Common myeloid progenitor, CD34-positive (primary cell): ENCODE data around the gene DAPL1.

Experiments
- CTCF ChIA-PET: fragments of 350-600 bp; sonication (Branson Sonifier 250); formaldehyde crosslinking; loops from one replicate; lab custom pipeline; 2021; ENCODE audit warnings: antibody characterized with exemption; lab: Charles Lee
- POLR2A ChIA-PET: fragments of 350-600 bp; sonication (Branson Sonifier 250); formaldehyde crosslinking; loops from one replicate; lab custom pipeline; 2021; ENCODE audit warnings: antibody characterized with exemption; lab: Charles Lee
- DNase-seq, 3 donors: peaks; one replicate each; pipeline versions ENCODE4 v3.0.0 to v3.0.0-alpha.2; 2013
- H3K27ac ChIP-seq, 2 experiments: 1 replicate in 1 of 2; 2 replicates in 1 of 2; pipeline ENCODE4 v1.7.0; 2013; ENCODE audit warnings: inconsistent platforms in 2 of 2, low read length in 2 of 2, mild to moderate bottlenecking in 2 of 2, low read depth in 1 of 2, moderate library complexity in 1 of 2; ENCODE audit not compliant: severe bottlenecking in 2 of 2, insufficient read depth in 1 of 2, poor library complexity in 1 of 2
- H3K27me3 ChIP-seq, 5 experiments: replicated peaks in 2 of 5; 1 replicate in 3 of 5; 2 replicates in 2 of 5; pipeline versions ENCODE4 v1.6.1 to v1.7.0; 2013; ENCODE audit warnings: low read length in 4 of 5, mild to moderate bottlenecking in 2 of 5, moderate library complexity in 2 of 5, inconsistent platforms in 1 of 5; ENCODE audit not compliant: insufficient read depth in 5 of 5, control insufficient read depth in 4 of 5
- H3K36me3 ChIP-seq, 4 experiments: 1 replicate in 2 of 4; 2 replicates in 2 of 4; pipeline versions ENCODE4 v1.6.1 to v1.7.0; 2013; ENCODE audit warnings: low read length in 3 of 4, control low read depth in 1 of 4, mild to moderate bottlenecking in 1 of 4; ENCODE audit not compliant: control insufficient read depth in 4 of 4, insufficient read depth in 4 of 4
- H3K4me1 ChIP-seq, 4 experiments: 1 replicate in 3 of 4; 2 replicates in 1 of 4; pipeline versions ENCODE4 v1.6.1 to v1.7.1; 2013; ENCODE audit warnings: low read length in 3 of 4, mild to moderate bottlenecking in 3 of 4, control low read depth in 1 of 4, inconsistent platforms in 1 of 4, moderate library complexity in 1 of 4; ENCODE audit not compliant: control insufficient read depth in 4 of 4, insufficient read depth in 4 of 4; ENCODE audit errors: control extremely low read depth in 1 of 4
- H3K4me3 ChIP-seq, 7 experiments: 1 replicate in 4 of 7; 2 replicates in 3 of 7; pipeline versions ENCODE4 v1.5.1 to v1.7.0; 2013; ENCODE audit warnings: mild to moderate bottlenecking in 7 of 7, low read length in 6 of 7, moderate library complexity in 6 of 7, inconsistent platforms in 2 of 7, low read depth in 2 of 7, control low read depth in 1 of 7; ENCODE audit not compliant: insufficient read depth in 4 of 7, control insufficient read depth in 1 of 7; ENCODE audit errors: extremely low read depth in 1 of 7
- H3K9me3 ChIP-seq, 5 experiments: 1 replicate in 4 of 5; 2 replicates in 1 of 5; pipeline versions ENCODE4 v1.6.1 to v1.7.1; 2013; ENCODE audit warnings: low read length in 4 of 5, mild to moderate bottlenecking in 2 of 5, inconsistent platforms in 1 of 5, low read depth in 1 of 5, moderate library complexity in 1 of 5; ENCODE audit not compliant: control insufficient read depth in 4 of 5, insufficient read depth in 2 of 5; ENCODE audit errors: control extremely low read depth in 1 of 5
- WGBS: methylation state at CpG from one replicate; pipeline ENCODE4 v1.1.5; 2013; ENCODE audit not compliant: insufficient coverage; 5-methylcytosine and 5-hydroxymethylcytosine counted together

Gene DAPL1

DNA sequence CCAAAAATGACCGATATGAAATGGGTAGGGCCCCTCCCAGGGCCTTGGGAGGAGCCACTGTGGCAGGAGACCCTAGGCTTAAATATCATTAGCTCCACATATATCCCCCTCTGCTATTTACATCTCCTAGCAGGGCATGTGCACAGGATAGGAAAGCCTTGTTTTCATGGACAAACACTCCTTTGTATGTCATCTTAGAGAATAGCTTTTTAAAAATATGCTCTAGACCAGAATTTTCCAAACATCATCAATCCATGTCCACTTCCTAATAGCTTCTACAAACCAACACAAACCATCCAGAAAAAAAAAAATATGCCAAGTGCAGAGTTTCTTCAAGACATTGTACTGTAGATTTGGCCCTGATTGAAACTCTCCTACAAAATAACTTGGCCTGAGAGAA is 10.8 kb downstream of the DAPL1 start:
- no peaks in the 10 kb centered on the region for H3K4me1 ChIP-seq
- no peaks in the 10 kb centered on the region for H3K36me3 ChIP-seq
- no peaks in the 10 kb centered on the region for H3K27me3 ChIP-seq
- no peaks in the 10 kb centered on the region for H3K9me3 ChIP-seq
- no peak overlapping the region for H3K4me3 ChIP-seq
- DNase-seq: no peak
- ChIA-PET POLR2A (no interaction called here), CTCF (no interaction called here)
- no peak overlapping the region for H3K27ac ChIP-seq
- no CpG with 5 or more reads among the region's 1 CpG for WGBS

DNA sequence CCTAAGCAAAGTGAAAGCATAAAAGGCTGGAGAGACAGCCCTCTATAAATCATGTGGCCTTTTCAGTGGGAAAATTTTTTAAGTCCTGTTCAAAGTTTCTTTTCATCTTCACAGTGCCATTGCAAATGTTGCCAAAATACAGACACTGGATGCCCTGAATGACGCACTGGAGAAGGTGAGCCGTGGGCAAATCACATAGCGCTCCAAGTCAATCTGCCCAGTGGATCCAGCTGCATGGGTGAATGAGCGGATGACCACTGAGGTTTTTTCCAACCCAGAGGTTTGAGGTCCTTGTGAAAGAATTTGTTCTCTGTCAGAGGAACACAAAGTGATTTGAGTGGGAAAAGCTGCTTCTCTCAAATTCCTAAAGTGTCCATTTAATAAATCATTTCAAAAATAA is 11.8 kb downstream of the DAPL1 start:
- CTCF ChIA-PET: interaction anchor here (1.5 kb wide), 1 partner anchor 53 kb away, joined by 5 read pairs; no protein-coding TSS in a partner anchor

DNA sequence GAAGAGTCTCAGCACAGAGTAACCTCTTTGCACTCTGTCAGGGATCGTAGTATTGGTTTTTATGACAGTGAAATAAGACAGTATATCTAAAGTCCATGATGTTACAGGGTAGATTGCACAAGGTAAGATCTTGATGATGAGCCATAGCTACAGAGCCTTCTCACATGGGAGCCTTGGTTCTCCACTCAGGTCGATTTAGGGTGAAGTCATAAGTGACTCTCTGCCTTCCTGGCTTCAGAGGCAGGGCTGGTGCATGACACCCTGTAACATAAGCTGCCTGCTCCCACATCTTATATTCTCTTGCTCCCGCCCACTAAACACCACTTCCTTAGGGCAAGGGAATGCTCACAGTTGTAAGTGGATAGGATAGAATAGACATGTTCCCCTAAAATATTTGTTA is 13.3 kb downstream of the DAPL1 start:
- DNase-seq: no peak
- no peaks in the 10 kb centered on the region for H3K9me3 ChIP-seq
- WGBS: 80% methylated on average over 1 of the region's 3 CpGs
- H3K4me1 ChIP-seq: no peaks in the 10 kb centered on the region
- H3K36me3 ChIP-seq: no peaks in the 10 kb centered on the region
- ChIA-PET POLR2A (no interaction called here), CTCF (interaction anchor here (1.5 kb wide), 1 partner anchor 54 kb away, joined by 5 read pairs; no protein-coding TSS in a partner anchor)
- no peaks in the 10 kb centered on the region for H3K27me3 ChIP-seq
- H3K27ac ChIP-seq: no peak overlapping the region
- no peak overlapping the region for H3K4me3 ChIP-seq

More for the DNA sequence above, 11.8 kb downstream of the DAPL1 start:
- no peaks in the 10 kb centered on the region for H3K9me3 ChIP-seq
- DNase-seq: no peak
- H3K36me3 ChIP-seq: no peaks in the 10 kb centered on the region
- H3K4me3 ChIP-seq: no peak overlapping the region
- H3K27me3 ChIP-seq: no peaks in the 10 kb centered on the region
- H3K4me1 ChIP-seq: no peaks in the 10 kb centered on the region
- POLR2A ChIA-PET: no interaction called here
- no peak overlapping the region for H3K27ac ChIP-seq
- 80% methylated on average over 4 of the region's 4 CpGs for WGBS

DNA sequence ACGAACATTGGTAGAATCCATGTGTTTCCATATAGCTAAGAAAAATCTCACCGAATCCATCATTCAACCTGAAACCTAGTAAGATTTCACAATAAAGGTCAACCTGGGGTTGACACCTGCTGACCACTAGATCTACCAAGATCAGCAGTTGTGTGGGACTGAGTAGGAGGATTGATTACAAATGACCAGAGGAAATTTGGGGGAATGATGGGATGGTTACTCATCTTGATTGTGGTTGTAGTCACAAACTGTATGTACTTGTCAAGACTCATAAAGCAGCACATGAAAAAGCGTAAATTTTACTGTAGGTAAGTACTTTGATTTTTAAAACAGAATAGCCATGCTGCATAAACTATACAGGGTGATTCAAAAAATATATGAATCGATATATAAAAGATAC is 14.7 kb downstream of the DAPL1 start:
- H3K36me3 ChIP-seq: no peaks in the 10 kb centered on the region
- no peak overlapping the region for H3K27ac ChIP-seq
- H3K9me3 ChIP-seq: peaks cover 0 to 1% (median 0%) of the 10 kb centered on the region in 5 experiments
- no peak overlapping the region for H3K4me3 ChIP-seq
- H3K4me1 ChIP-seq: no peaks in the 10 kb centered on the region
- no CpG with 5 or more reads among the region's 4 CpGs for WGBS
- POLR2A ChIA-PET: no interaction called here
- H3K27me3 ChIP-seq: no peaks in the 10 kb centered on the region
- no peak for DNase-seq
- CTCF ChIA-PET: no interaction called here

DNA sequence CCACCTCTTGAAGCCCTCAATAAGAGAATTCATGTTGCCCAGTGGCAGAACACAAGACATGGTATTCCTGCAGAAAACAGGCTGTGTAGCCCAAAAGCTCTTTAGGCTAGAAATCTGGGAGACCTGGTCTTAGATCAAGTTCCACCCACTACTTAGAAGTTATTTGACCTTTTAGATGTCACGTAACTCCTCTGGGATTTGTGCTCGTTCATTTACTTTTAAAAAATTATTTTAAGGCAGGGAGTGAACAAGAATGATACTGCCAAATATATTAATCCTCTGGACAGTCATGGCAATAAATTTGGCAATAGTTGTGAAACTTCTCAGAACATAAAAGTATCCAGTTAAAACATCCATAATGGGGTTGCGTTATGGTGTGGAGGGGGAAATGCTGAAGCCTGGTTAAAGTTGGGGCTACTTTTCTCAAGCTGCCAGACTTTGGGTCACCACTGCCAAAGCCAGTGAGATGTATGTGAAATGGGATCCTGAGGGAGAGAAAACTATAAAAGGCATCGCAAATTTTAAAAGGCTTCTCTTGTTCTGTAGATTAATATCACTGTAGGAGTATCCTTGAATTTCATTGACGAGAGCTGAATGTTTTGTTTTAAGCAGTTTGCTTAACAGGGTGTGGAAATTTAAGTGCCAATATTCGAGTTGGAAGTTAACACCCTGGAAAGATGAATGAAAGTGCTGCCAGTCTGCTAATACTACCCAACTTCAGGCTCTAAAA is 15.8 kb downstream of the DAPL1 start:
- Histone ChIP-seq H3K4me3 (no peak overlapping the region), H3K27me3 (no peaks in the 10 kb centered on the region), H3K9me3 (peaks cover 0 to 1% (median 0%) of the 10 kb centered on the region in 5 experiments), H3K4me1 (no peaks in the 10 kb centered on the region), H3K27ac (no peak overlapping the region), H3K36me3 (no peaks in the 10 kb centered on the region)
- WGBS: 100% methylated on average over 2 of the region's 6 CpGs
- ChIA-PET CTCF (no interaction called here), POLR2A (no interaction called here)
- DNase-seq: no peak

DNA sequence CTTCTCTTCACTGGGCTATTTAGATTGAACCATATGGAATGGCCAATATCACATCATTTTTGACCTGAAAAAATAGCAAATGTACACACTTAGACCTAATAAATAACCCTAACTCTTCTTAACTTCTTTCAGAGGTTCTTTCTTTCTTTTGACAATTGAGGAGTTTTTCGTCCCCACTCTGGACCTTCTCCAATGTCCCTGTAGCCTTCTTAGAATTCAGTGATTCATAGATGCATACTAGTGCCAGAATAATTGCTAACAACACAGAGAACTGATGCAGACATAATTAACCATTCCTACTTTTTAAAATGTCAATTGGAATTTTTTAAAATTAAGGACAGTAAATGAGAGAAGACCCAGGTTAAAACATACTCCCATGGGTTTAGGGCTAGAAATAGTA is 20.0 kb downstream of the DAPL1 start:
- no peak overlapping the region for H3K27ac ChIP-seq
- ChIA-PET POLR2A (no interaction called here), CTCF (interaction anchor here (0.6 kb wide), 1 partner anchor 14 kb away, joined by 3 read pairs; no protein-coding TSS in a partner anchor)
- H3K9me3 ChIP-seq: peaks cover 0 to 2% (median 1%) of the 10 kb centered on the region in 5 experiments
- no peaks in the 10 kb centered on the region for H3K4me1 ChIP-seq
- no peaks in the 10 kb centered on the region for H3K27me3 ChIP-seq
- DNase-seq: no peak
- no CpG with 5 or more reads among the region's 1 CpG for WGBS
- no peak overlapping the region for H3K4me3 ChIP-seq
- H3K36me3 ChIP-seq: no peaks in the 10 kb centered on the region

DNA sequence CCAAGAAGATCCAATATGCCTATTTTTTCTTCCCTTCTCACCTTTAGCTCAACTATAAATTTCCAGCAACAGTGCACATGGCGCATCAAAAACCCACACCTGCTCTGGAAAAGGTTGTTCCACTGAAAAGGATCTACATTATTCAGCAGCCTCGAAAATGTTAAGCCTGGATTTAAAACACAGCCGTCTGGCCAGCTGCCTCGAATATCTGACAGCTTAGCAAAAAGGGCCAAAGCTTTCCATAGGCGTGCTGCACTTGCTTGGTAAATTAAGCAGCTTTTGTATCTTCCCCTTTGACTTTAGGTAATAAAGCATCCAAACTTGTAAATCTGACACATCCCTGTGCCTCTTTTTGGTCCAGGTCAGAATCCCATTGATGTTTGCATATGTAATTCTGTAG is 20.5 kb downstream of the DAPL1 start:
- POLR2A ChIA-PET: no interaction called here
- no peak overlapping the region for H3K4me3 ChIP-seq
- no peaks in the 10 kb centered on the region for H3K4me1 ChIP-seq
- H3K36me3 ChIP-seq: no peaks in the 10 kb centered on the region
- H3K9me3 ChIP-seq: peaks cover 0 to 2% (median 1%) of the 10 kb centered on the region in 5 experiments
- H3K27ac ChIP-seq: no peak overlapping the region
- 98% methylated on average over 5 of the region's 5 CpGs for WGBS
- DNase-seq: no peak
- no peaks in the 10 kb centered on the region for H3K27me3 ChIP-seq
- CTCF ChIA-PET: no interaction called here
